HG02571 (cell line): ENCODE results near the gene RCL1.

Experiments used
- ATAC-seq: cut with Tn5 transposase; IDR thresholded peaks from one replicate; pipeline ENCODE4 v1.9.1; 2021; ENCODE audit warnings: mild to moderate bottlenecking, moderate library complexity; ENCODE audit not compliant: unreplicated experiment

Gene RCL1

DNA sequence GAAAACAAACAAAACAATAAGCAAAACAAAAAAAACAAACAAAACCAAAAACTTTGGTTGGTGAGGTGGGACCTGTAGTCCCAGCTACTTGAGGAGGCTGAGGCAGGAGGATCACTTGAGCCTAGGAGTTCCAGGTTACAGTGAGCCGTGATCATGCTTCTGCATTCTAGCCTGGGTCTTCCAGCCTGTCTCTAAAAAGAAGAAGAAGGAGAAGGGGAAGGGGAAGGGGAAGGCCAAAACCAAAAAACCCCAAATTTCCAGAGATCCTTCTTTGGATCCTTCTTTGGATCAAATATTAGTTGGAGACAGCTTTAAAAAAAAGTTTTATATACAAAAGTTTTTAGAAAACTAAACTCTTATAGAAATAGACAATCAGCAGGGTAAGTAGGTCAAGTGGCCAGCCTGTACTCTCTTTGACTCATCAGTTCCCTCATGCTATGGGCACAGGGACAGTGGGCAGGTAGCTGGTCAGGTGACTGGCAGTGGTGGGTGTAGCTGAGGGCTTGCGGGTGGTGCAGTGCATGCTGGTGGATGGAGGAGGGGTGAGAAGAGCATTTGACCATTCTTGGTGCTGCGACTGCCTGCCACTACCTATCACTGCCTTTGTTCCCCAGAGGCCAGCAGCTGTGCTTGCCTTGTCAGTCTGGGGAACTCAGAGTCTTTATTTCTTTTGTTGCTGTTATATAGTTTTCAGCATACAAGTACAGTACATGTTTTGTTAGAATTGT is 12.6 kb downstream of the RCL1 start:
- no peak for ATAC-seq

GRCh38 chr9:4810565-4810964 is 17.8 kb downstream of the RCL1 start:
- no peak for ATAC-seq

GRCh38 chr9:4811824-4812223 is 19.1 kb downstream of the RCL1 start:
- ATAC-seq, result no peak

- no peak for ATAC-seq
Measured at GRCh38 chr9:4812858-4813257, 20.1 kb downstream of the RCL1 start.

GRCh38 chr9:4814913-4815312 is 22.2 kb downstream of the RCL1 start:
- no peak for ATAC-seq

DNA sequence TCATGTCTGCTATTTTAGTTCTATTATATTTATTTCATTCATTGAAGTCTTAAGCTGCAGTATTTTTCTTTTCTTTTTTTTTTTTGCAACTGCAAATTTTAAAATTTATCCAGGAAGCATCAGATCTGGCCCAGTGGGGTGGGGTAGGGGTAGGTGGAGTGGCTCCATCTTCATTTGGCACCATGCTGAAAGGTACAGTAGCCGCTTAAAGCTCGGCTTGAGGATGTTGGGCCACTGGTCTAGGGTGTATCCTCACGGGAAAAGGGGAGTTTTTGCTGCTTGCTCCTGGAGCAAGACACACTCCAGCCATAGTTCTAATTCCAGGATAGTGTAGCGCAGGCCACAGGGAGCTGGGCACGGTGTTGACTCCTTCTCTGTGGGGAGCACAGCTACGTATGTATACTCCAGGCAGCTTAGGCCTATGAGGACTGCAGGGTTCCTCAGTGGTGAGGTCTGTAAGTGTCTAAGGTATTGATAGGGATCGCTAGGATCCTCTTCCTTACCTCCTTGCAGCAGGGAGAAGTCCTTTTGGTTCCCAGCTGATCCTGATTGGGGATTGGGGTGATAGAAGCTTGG is 22.7 kb downstream of the RCL1 start:
- ATAC-seq, result no peak

DNA sequence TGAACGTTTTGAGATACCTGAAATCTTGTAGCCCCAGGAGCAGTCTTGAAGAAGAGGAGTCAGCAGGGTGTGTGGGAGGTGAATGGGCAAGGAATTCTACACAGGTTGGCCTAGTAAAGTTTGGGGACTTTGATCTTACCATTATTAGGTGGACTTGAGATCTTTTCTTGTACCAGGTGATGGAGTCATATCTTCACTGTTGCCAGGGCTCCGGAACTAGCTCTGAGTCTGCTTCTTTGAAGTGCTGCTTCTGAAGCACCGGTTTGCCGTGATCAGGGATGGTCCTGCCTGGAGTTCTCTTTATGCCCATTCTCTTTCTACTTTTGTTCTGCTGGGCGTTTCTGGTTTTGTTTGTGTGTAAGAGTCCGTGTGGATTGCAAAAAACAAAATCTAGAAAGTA is 27.4 kb downstream of the RCL1 start:
- ATAC-seq, result no peak

DNA sequence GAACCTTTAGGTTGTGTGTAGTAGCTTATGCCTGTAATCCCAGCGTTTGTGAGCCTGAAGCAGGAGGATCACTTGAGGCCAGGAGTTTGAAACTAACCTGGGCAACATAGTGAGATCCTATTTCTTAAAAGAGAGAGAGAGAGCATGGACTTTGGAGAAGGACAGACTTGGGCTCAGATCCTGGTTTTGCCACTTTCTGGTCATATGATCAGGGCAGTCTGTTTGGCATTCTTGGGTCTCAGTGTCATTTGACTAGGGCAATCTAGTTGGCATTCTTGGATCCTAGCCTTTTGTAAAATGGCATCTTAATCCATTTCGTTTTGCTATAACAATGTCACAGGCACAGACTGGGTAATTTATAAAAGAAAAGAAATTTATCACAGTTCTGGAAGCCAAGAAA is 28.4 kb downstream of the RCL1 start:
- ATAC-seq, result no peak

DNA sequence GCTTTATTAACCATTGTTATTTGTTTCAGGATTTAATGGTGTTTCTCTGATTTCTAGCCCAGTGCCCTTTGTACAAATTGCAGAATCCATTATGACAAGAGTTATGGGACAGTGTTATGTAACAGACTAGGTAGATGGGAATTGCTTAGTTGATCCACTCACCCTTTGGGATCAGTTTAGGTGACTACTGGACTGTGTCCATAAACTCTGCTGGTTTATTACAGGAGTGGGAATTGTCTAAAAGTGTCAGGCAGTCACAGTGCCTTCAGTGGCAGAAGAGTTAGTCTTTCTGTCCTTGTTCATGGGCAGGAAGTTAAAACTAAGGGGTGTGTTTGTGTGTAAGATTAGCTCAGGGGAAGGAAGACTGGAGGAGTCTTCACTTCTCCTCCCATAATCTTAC is 29.3 kb downstream of the RCL1 start:
- no peak for ATAC-seq

DNA sequence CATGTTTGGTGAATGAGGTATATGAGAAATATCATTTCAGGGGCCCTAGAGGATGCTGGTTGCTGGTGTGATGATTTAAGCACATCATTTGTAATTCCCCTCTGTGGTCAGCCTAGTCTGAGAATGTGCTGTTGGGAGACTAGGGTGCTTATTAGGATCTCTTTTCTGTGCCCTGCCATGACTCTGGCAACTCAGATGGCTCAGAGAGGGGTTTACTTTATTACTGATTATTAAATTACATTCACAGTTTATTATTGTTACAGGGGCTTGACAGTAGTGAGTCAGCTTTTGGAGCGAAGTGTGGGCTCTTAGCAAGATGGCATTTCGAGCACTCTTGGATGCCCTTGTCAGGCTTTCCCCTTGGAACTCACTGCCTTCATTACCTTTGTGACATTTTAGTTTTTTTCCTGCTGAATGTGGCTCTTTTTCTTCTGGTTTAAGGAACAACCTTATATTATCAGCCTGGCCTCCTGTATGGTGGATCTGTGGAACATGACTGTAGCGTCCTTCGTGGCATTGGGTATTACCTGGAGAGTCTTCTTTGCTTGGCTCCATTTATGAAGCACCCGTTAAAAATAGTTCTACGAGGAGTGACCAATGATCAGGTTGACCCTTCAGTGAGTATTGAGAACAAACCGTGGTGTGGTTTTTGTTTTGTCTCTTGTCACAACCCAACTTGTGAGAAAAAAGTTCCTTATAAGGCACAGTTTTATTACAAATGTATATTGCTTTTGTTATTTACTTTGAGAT is 33.8 kb downstream of the RCL1 start:
- no peak for ATAC-seq

DNA sequence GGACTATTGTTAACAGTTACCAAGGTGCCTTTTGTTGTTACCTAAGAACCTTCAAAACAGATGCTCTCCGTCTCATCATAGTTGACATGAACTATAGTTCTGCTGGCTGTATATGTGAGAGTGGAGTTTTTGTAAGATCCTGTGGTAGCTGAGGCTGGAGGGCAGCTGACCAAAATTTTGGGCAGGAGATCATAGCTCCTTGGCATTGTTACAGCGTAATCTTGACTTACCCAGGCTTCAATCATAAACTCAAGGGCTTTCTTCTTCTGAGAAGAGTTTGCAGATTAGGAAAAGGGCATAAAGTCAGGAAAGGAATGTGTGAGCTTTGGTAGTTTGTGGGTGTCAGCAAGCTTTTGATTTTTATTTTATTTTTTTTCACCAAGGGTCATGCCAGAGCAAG is 34.5 kb downstream of the RCL1 start:
- ATAC-seq, result no peak

DNA sequence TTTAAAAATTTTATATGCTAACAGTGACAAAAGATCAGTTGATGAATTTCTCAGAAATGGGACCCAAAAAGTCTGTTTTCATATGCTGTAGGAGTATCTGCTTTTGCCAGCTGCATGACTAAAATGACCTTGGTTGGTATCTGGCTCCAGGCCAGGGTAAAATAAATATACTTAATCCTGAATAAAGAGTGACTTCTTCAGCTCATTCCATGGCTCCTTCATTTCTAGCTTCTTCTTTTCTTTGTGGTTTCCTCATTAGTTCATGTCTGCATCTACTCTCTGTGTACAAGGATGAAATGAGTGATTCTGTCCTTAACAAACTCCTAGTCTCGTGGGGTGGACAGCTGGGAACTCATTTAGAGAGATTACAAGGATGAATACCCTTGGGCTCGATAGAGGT is 36.0 kb downstream of the RCL1 start:
- no peak for ATAC-seq

DNA sequence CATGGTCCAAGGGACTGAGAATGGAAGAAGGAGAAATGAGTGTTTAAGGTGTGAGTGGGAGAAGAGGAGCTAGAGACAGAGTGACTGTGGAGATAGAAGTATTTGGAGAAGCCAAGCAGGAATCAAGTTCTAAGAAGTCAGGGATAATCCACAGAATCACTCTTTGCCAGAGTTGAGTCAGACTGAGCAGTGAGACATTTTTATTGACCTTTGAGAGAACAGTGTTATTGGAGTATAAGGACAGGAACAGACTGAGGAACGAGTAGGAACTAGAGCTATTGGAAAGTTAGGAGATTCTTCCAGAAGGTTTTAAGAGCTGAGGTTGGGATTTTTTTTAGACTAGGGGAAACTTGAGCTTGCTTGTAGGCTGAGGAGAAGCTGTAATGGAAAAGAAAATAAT is 37.2 kb downstream of the RCL1 start:
- ATAC-seq, result no peak

GRCh38 chr9:4830699-4831098 is 38.0 kb downstream of the RCL1 start:
- no peak for ATAC-seq

DNA sequence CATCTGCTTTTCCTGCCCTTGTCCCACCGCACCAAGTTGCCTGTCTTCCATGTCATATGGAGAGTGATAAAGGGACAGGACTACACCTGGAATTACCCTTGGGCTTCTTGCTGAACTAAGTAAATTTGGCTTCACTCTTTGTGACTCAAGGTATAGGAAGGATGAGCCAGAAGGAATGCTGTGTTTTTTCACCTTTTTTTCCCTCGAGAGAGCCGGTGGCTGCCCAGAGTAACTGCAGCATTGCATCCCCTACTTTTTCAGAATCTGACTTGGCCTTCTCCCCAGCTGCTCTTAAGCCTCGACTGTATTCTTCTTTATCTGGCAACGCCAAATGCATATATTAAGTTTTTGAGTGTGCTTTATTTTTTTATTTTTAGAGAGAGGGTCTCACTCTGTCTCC is 38.4 kb downstream of the RCL1 start:
- ATAC-seq, result no peak

DNA sequence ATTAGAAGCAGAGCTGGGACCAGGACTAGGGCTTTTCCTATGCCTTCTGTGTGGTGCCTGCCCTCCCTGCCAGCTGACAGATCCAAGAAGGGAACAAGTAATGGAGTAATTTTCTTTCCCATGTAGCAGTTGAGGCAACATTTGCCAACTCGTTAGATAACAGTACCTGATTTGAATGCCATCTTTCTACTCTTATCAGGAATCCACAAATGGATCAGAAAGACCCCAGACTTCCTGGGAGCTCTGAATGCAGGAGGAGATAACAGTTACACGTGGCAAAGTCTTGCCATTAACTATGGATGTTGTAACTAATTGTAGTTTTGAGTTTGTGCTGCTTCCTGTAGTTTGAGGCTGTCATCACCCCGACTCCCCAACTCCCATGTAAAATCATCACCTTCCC is 39.2 kb downstream of the RCL1 start:
- ATAC-seq, result no peak

- ATAC-seq, result no peak
Measured at GRCh38 chr9:4832786-4833579, 40.2 kb downstream of the RCL1 start.

- no peak for ATAC-seq
Measured at GRCh38 chr9:4833781-4834560, 41.2 kb downstream of the RCL1 start.

DNA sequence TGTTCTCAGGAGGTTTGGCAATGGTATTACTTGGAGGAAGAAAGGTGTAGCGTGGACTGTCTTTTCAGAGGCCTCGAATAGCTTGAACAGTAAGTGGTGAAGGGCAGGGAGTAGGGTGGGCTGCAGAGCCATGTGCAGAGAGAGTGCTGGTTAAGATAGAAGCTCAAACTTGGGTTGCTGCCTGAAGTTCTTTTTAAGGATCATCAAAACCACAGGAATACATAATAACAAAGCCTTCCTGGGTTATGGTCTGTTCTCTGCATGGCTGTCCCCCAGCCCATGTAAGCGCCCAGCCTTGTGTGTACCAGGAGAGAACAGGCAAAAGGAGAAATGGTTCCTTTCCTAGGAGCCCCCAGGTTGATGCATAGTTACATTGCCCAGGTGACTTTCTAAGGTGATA is 43.9 kb downstream of the RCL1 start:
- ATAC-seq, result no peak

- ATAC-seq, result no peak
Measured at GRCh38 chr9:4837261-4838188, 44.8 kb downstream of the RCL1 start.
